ENCODE measurements around the gene MYL10.
A peak's percentile ranks its signal among the peaks of the same experiment; 100 is the strongest.

The MYL10 gene

DNA sequence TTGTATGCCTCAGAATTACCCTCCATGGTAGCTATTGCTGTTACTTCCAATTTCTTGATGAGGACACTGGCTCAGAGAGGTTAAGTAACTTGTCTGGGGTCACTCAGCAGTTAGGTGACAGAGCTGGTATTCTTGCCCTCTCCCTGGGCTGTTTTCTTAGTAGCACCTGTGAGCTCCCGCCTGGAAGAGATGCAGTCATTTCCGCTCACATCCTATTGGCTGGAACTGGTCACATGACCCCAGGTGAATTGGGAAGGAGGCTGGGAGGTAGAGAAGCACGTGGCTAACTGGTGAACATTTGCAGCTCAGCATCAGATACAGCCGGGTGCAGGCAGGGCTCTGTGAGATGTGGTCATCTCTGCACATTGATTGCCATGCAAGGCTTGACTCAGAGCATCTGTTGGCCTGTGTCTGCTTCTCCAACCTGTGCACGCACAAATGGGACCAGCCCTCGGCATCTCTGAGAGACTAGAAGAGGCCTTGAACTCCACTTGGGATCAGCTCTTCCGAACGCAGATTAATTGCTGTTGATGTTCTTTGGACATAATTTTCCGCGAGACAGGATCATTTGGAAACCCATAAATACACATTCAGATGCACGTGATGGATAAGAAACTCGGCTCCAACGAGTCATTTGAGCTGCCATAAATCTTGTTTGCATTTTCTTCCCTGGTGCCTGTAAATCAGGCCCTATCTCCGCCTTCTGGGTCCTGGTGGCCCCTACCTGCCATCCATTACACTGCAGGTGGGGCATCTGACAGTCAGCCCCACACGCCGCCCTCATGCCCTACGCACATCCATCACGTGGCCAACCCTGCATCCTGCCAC, 42.8 kb downstream of the MYL10 start:
- Histone ChIP-seq H3K27ac (no peak overlapping the region), H3K4me3 (no peak overlapping the region)

GRCh38 chr7:101582971-101583370, 46.1 kb downstream of the MYL10 start:
- H3K4me3 ChIP-seq = no peak overlapping the region
- H3K27ac ChIP-seq = no peak overlapping the region

GRCh38 chr7:101581891-101582290, 47.2 kb downstream of the MYL10 start:
- Histone ChIP-seq H3K4me3 (no peak overlapping the region), H3K27ac (no peak overlapping the region)

DNA sequence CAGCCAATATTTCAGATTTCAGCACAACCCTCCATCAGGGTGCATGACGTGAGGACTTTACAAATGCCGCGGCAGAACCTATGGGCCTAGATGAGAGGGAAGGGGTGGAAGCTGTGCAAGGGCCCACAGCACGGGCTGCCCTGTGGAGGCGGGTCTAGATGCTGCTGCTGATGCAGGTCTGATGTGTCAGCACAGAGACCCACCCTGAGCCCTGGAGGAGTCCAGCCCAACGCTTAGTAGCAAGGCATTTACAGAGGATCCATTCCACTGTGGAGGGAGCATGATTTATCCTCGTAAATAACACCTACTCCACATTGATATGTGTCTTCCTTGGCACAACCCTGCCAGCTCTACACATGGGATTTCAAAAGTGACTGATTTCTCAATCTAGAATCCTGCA, 48.5 kb downstream of the MYL10 start:
- no peak overlapping the region for H3K27ac ChIP-seq
- H3K4me3 ChIP-seq = no peak overlapping the region

DNA sequence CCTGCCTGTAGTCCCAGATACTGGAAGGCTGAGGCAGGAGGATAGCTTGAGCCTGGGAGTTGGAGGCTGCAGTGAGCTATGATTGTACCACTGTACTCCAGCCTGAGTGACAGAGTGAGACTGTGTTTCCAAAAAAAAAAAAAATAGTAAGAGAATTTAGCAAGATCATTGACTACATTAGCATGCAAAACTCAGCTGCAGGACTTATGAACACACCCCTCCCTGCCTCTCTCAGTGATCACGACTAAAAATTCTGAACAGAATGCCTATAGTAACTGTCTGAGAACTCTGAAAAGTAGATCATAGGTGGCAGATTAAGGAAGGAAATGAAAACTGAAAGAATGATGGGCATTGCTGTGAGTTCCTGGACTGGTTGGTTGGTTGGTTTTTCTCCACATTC, 50.5 kb downstream of the MYL10 start:
- H3K27ac ChIP-seq = no peak overlapping the region
- H3K4me3 ChIP-seq = no peak overlapping the region

- H3K4me3 ChIP-seq = no peak overlapping the region
- H3K27ac ChIP-seq = no peak overlapping the region
Measured at GRCh38 chr7:101576998-101577397, 52.1 kb downstream of the MYL10 start.

GRCh38 chr7:101575721-101576120, 53.4 kb downstream of the MYL10 start:
- Histone ChIP-seq H3K27ac (peak overlapping the region in 1 of 21 experiments; percentile 17), H3K4me3 (no peak overlapping the region)

DNA sequence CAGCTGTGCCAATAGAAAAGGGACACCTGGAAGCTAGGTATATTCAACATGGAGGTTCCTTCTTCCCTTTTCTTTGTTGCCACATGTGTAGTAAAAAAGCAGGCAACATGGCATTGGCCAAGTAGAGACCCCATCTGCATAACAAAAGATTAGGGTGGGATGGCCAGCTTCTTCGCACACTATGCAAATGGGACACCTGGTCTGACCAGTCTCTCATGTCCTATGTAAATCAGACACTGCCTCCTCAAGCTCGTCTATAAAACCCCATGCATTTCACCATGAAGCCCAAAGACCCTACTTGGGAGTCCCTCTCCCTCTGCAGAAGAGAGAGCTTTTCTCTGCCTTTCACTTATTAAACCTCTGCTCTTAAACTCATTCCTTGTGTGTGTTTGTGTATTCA, 53.9 kb downstream of the MYL10 start:
- H3K4me3 ChIP-seq = no peak overlapping the region
- peak overlapping the region in 1 of 21 experiments; percentile 17 for H3K27ac ChIP-seq

DNA sequence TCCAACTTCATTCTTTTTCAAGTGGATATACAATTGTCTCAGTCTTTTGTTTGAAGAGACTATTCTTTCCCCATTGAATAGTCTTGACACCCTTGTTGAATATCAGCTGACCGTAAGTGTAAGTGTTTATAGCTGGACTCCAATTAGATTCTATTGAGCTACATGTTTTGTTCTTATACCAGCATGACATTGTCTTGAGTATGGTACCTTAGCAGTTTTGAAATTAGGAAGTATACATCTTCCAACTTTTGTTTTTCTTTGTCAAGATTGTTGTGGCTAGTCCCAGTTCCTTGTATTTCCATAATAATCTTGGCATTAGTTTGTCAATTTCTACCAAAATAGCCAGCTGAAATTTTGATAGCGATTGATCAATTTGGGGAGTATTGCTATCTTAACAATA, 56.9 kb downstream of the MYL10 start:
- H3K4me3 ChIP-seq = no peak overlapping the region
- H3K27ac ChIP-seq = no peak overlapping the region

DNA sequence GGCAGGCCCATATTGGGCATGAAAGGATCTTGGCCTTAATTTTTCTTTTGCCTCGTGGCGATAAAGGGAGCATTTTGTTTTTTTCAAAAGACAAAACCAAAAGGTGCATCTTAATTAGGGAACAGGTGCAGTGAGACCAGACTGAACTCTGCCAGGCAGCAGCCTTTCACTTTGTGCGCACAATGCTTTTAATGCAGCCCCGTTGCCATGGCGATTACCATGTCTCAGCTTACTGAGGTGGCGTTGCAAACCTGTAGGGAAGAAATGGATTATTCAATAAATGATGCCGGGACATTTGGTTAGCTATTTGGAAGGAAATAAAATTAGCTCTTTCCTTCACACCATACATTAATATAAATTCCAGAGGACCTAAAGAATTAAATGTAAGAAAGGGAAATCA, 61.9 kb downstream of the MYL10 start:
- Histone ChIP-seq H3K4me3 (no peak overlapping the region), H3K27ac (no peak overlapping the region)

- Histone ChIP-seq H3K4me3 (no peak overlapping the region), H3K27ac (no peak overlapping the region)
Measured at GRCh38 chr7:101565601-101566209, 63.4 kb downstream of the MYL10 start.

DNA sequence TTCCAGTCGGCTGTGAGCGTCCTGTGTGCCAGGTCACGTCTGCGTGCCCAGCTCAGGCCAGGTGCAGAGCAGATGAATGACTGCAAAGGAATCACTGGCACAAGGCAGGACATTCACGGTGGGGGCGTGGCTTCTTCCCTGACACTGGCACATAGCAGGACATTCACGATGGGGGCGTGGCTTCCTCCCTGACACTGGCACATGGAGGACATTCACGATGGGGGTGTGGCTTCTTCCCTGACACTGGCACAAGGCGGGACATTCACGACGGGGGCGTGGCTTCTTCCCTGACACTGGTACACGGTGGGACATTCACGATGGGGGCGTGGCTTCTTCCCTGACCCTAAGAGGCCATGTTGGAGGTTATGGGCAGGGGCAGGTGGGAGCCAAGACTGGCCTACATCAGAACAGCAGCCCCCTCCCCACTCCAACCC, 64.3 kb downstream of the MYL10 start:
- no peak overlapping the region for H3K27ac ChIP-seq
- H3K4me3 ChIP-seq = no peak overlapping the region

DNA sequence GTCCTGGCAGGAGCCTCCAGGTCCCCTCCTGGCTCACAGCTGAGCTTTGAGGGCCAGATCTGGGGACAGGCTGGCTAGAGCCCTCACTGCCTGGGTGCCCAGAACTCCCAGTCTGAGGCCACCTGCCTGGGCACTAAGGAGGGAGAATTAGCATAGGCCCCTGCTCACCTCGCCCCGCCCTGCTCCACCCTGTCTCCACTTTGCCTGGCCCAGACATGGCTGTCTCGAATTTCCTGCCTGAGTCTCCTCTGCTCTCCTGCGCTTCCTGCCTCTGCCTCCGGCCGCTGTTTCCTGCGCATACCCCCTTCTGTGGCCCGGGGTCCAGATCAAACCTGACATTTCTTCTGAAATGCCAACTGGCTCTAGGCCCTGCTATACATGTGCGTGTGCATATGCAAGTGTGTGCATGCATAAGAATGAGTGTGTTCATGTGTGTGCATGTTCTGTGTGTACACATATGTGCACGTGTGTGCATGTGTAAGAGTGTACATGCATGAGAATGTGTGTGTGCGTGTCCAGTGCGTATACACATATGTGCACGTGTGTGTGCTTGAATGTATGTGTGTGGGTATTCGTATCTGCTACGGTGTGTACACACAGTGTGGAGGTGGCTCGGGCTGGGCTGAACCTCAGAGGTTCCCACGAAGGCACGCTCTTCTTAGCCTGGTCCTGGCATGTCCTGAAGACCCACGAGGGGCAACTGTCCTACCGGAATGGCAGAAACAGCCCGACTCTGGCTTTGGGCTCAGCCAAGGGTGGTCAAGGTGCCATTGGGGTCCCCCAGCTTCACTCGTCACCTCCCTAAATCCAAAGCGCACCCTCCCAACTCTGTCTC, 64.9 kb downstream of the MYL10 start:
- Histone ChIP-seq H3K27ac (no peak overlapping the region), H3K4me3 (no peak overlapping the region)

All from skin epidermis (tissue), 12 donors.